HG02642 (cell line): ENCODE data around the gene ARHGEF4.

ENCODE experiments used
- ATAC-seq: cut with Tn5 transposase; IDR thresholded peaks from one replicate; pipeline ENCODE4 v1.9.1; 2021; ENCODE audit warnings: mild to moderate bottlenecking; ENCODE audit not compliant: unreplicated experiment, poor library complexity

Gene ARHGEF4

DNA sequence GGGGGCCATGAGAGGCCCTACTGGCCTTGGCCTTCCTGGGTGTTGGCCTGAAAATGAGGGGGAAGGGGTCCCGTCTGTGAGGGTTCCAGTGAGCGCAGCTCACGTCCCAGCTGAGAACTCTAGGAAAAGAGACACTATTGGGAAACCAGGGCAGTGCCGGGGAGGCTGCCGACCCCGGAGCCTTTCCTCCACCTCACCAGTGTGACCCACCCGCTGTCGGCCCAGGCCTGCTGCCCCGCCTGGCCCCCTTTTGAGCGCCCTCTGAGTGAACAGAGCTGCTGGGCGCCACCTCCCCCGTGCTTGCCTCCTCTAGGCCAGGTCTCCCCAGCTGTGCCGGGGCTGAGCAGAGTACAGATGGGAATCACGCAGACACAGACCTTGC, 17.5 kb upstream of the ARHGEF4 start:
- ATAC-seq: no peak

DNA sequence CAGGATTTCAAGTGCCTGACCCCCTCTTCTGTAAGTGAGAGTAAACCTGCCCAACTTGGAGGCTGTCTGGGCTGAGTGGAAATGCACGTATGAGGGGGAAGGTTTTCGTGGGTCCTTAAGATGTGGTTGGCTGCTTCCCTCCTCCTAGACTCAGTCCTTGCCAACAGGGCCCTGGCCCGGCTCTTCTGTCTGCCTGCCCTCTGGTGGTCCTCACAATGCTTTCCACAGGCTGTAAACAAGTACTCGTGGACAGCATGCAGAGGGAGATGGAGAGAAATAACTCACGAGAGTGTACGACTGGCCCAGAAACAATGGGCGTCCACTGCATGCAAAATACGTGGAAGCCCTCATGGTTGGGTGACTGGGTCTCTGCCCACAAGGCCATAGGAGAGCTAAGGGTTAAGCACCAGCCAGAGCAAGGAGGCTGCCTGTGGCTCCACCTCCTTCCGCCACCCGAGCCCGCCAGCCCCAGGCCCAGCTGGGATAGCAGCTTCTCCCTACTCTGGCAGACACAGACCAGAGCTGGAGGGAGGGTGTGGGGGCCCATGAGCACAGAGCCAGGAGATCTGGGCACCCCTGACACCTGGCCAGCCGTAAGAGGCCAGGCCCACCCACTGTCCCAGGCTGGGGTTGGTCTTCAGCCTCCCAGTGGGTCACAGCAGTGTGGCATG, 17.0 kb upstream of the ARHGEF4 start:
- ATAC-seq: no peak

DNA sequence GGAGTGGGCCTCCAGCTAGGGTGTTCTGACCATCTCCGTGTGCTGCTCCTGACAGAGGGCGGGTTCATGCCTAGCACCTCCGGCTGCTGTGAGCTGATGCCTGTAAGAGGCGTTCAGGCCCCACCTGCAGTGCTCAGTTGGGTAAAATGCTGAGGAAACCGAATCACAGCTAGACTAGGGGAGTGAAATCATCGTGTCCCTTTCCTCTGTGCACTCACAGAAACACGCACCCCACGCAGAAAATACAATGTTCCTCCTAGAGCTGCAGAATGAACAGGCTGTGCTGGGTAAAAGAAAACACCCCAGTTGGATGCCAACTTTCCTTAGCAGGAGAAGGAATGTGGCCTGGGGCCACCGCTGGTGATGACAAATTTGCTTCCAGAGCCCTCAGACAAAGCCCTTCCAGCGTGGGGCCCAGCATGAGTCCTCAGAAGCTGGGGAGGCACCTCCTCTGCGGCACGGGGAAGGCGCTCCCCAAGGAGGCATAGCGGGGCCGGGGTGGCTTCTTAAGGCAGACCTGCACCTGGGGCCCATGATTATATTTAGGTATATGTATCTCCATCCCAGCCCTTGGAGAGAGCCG, 16.3 kb upstream of the ARHGEF4 start:
- ATAC-seq: no peak

DNA sequence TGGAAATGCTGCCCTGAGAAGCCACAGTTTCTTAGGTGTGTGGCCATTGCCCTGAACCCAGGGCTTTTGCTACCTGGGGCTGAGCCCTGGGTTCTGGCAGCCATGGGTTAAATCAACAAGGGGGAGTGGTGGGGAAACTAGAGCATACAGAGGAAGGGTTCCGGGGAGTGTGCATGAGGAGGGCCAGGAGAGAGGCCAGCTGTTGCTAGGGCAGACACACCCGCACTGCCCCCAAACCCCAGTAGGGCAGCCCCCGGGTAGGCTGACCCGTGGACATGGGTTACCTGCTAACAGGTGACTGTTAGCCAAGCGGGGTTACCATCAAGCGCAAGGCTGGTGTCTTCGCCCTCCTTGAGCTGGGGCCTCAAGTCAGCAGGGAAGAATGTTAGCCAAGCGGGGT, 14.8 kb upstream of the ARHGEF4 start:
- no peak for ATAC-seq

DNA sequence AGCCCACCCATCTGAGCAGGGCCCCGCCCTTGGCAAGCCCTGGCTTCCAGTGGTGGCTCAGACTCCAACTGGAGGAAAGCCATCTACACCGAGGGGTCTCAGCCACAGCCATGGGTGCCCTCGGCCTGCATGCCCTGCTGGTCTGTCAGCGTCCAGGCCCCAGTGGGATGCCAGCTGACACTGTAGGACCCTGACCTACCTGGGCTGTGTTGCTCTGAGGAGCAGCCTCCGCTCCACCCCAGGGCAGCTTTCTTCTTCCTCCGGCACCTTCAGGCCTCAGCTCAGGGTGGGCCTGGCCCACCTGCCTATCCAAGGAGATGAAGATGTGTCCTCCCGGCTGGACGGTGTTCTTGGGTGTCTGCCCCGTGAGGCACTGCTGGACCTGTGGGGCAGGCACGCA, 13.9 kb upstream of the ARHGEF4 start:
- ATAC-seq: no peak

DNA sequence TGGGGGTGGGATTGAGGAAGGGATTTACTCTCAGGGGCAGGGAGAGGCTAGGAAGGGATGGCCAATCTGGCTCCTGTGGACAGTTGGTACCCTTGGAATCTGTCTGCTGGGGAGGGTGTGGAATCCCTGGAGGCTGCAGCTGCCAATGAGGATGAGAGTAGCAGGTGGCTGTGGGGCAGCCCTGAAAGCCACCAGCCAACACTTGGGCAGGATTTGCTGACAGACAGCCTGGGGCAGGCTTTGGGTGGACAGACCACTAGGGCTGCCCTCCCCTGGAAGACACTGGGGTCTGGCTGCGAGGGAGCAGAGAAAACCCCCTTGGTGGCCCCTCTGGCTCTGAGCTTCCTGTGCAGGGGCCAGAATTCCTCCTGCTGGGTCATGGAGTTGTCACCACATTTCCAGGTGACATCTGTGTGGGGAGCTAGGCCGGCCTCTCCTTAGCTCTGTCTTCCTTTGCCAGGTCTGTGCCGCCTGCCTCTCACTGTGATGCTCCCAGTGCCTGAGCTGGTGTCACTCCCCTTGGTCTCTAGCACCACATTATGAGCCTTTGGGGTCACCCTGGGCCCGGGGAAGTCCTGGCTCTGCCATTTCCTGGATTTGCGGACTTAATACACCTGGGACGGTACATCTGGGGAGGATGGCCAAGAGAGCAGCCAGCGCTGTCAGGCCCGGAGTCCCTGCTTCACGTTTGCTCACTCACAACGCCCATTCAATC, 13.4 kb upstream of the ARHGEF4 start:
- no peak for ATAC-seq

DNA sequence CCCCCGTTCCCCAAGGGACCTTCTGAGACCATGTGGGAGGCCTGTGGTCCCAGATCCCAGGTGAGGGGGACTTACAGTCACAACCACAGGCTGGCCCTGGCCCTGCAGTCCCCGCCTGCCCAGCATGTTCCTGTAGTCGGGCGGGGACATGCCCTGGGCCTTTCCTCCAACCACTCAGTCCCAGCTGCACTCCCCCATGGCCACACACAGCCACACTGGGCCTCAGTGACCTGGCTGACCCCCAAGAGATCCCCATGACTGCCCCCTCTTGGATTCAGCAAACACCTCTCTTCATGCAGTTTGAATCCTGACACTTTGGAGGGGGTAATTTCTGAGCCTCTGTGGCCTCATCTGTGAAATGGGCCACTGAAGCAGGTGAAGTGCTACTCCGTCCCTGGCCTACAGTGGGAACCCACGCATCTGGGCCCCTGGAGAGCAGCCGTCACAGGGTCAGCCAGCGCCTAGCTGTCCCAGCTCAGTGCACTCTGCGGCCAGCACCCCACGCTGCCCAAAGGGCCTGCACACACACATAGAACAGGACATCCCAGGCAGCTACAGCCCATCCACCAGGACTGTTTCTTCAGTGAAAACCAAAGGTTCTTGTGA, 12.7 kb upstream of the ARHGEF4 start:
- ATAC-seq: peak; percentile 54

DNA sequence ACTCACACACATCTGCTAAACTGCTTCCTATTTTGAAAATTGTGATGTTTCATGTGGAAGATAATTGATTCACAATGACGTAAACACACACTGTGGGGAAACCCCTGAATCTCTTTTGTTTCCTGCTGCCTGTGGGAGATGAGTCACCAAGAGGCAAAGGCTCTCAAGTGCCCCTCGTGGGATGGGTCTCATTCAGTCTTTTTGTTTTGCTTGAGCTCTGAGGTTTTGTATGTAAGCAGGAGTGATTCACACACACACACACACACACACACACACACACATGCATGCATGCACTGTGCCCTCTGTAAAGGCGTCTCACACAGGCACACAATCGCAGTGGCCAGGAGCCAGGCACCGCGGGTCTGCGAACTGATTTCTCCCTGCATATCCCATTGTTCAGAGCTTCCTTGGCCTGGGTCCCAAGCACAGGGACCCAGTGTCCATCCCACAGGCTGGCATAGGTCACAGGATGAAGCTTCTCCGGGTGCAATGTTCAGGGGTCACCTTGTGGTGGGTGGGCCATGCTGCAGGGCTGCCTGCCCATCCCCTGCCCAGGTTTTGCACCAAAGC, 12.1 kb upstream of the ARHGEF4 start:
- peak; percentile 83 for ATAC-seq

DNA sequence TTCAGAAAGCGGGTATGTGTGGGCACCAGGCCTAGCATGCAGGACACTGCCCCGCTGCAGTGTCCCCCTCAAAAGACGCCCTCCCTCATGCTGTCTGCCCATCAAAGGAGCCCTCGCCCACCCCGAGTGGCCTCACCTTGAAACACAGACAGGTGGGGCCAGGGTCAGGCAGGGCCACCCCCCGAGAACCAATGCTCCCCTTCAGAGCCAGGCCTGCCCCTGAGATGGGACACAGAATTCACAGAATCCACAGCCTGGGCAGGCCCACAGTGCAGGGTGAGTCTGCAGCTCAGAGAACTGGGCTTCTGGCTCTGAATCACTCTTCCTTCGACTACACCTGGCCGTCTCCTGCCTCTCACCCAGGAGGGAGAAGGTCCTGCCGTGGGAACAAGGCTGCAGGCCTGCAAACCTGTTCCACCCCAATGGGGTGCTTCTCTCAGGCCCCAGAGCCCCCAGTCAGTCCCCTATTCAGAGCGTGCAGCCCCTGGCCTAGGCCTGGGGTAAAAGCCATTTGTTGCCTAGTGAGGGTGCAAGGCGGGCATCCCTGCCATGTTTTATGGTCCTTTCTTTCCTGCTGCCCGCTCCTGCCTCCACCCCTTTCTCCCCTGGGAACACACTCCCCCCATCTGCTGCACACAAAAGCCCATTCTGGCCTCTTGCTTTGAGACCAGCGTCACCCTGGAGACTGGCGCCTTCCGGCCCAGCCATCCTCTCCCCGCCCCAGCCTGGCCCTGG, 11.3 kb upstream of the ARHGEF4 start:
- no peak for ATAC-seq

DNA sequence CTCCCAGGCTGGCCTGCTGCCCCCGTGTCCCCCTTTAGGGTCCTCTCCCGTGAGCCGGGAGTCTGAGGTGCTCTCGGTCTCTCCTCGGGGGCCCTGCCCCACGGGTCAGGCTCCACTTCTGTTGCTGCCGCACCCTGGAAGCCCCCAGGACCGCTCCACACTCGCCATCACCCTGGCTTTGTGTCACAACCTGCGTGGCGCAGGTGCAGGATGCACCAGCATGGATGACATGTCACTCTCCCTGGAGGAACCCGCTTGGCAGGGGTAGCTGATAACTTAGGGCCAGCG, 10.8 kb upstream of the ARHGEF4 start:
- ATAC-seq: no peak

DNA sequence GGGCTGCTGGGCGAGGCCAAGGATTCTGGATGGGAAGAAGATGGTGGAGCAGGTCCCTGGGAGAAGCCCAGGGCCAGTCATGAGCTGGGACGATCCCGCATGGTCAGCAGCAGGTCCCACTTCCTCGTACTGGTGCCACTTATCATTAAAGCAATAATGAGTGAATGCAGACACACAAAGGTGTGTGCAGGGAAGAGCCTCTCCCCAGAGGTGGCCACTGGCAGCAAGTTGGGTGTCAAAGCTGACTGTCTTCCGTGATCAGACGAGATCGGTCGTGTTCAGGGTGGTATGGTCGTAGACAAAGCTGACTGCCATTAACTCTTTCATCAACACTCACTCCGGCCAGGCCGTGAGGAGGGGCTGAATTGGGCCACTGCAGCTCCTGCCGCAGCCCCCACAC, 10.3 kb upstream of the ARHGEF4 start:
- no peak for ATAC-seq

DNA sequence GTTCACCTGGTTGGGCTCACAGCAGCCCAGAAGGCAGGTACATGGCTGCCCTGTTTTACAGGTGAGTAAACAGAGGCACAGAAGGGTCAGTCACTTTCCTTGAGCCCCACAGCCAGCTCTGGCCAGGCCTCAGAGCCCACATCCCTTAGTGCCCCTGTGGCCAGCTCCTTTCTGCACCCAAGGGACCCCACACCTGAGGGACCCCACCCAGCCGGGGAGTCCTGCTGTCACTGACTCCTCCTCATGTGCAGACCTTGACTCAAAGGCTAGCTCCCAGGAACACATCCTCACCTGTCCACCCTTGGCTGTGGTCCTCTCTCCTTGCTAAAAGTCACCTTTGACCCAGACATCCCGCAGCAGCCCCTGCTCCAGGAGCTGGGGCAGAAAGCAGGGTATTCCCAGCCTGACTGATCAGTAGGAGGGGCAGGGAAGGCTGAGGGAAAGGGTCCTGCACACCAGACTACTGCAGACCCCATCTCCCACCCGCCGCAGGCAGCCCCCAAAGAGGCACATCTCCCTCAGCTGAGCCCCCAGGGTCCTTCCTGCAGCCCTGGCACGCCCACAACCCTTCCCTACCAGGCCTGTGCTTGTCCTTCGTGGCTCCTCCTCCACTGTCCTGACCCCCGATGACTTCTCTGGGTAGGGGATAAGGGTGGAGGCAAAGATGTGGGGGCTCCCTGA, 9.8 kb upstream of the ARHGEF4 start:
- ATAC-seq: no peak

DNA sequence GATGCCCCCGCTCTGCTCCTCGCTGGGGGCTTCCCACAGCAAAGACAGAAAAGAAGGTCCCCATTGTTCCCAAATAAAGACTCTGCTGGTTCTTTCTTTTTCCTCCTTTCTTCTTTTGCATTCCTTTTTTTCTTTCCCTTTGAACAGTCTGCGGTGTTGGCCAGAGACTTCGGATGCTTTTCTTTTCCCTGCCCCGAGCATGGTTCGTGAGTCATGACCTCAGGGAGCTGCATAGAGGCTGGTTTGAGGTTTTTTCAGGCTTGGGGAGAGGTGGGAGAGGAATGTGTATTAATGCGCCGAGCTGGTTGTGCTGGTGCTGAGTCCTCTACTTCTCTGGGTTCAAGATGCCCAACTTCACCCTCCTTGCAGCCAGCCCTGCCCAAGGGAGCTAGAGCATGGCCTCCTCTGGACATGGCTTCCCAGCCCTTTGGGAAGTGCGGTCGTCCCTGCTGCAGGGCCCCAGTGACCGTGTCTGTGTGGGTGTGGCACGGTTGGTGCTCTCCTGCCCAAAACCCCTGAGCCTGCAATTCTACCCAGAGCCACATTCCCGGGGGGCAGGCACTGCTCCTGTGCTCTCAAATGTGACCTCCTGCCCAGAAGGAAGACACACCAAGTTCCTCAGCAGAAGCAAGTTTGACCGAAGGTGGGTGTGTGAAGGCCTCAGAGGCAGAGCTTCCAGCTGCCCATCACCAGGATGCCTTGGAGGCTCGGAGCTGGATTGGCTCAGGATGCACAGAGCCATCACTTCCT, 9.0 kb upstream of the ARHGEF4 start:
- ATAC-seq: no peak

DNA sequence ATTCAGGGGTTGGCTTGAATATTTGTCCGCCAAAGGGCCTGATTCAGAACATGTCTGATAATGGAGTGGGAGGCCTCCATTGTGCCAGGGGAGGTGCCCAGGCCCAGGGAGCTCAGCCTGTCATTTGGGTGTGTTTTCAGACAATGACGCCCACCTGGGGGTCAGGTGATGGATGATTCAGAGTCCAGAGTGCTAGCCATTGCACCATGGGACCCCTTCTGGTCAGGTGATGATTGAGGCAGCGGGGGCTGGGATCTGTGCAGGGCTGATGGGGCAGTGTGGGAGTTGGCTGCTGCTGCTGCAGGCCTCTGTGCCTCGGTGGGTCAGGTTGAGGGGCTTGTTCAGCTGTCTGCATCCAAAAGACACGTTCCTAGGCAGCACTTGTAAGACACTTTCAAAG, 8.3 kb upstream of the ARHGEF4 start:
- no peak for ATAC-seq

DNA sequence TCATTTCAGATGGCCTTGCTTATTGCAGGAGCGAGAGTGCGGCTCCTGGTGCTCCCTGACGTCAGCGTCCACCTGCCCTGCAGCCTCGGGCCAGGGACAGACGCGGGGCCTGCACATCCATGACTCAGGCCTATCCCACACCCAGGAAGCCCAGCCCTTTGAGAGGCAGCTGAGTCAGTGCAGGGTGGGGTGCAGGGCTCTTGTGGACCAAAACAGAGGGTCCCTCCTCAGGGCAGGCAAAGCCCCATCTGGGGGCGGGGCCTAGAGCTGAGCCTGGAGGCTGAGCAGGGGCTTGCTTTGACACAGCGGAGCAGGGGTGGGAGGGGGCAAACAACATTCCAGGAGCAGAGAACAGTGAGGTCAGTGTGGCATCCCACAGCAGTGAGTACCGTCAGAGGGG, 7.7 kb upstream of the ARHGEF4 start:
- no peak for ATAC-seq

DNA sequence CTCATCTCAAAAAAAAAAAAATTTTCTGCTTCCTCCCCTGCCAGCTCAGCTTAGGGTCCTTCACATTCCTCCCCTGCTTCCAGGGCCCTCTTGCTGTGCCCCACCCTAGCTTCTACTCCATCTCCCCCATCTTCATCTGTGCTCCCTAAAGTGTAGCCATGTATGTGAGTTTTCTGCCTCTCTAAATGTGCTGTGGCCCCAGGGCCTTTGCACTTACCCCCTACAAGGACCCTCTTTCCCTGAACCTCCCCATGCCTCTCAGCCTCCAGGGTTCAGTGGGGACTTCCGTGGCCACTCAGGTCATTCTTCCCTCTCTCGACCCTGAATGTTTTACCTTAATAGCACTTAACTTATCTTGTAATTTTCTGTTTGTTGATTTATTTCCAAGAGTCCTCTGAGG, 6.2 kb upstream of the ARHGEF4 start:
- no peak for ATAC-seq

DNA sequence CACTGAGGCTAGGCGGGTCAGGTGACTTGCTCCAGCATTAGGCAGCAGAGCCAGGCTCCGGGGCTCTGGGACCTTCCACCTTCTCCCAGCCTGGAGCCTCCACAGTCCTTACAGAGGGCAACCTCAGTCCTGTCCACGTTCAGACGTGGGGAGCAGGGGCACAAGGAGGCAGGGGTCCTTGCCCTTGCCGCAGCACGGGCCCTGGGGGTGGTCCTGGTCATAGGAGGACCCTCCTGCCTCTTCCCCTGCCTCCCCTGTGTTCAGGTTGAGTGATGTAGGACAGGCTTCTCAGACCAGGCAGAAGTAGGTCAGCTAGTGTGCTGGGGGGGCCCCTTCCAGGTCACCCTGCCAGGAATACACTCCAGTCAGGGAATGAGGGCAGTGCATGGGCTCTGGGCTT, 5.4 kb upstream of the ARHGEF4 start:
- ATAC-seq: no peak

DNA sequence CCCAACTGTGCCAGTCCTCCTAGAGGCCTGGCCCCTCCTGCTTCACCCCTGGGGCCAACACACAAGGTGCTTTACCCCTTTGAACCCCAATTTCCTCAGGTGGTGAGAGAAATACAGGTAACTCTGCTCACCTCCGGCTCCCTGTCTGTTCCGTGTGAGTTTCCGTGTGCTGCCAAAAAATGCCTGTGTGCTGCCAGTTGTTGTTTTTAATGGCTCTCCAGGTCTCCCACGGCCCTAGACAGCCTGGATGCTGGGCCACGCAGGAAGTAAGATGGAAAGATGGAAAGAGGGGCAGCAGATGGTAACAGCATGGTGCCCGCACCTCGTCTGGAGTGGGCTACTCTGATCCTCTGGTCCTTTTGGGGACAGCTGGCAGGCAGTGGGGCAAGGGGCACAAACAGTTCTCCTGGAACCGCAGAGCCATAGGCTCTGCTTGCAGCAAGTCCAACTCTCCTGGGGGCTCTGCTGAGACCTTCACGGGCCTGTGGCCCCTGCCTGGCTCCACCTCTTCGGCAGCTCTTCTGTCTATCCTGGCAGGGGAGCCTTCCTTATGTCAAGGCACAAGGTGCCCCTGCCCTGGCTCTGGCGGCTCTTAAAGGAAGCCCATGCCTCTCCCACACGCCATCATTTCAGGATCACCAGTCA, 4.3 kb upstream of the ARHGEF4 start:
- ATAC-seq: no peak
